Spleen (tissue), 11 donors: ENCODE results near the gene TTC24. TPM values are rescaled to one million over a fixed set of nuclear protein-coding genes. Genes with fewer than 3 reads are reported as not detected.

Source experiments
- DNase-seq: peaks from one replicate; pipeline ENCODE4 v3.0.0-alpha.2; 2020
- H3K27ac ChIP-seq, 8 donors: fragments of 200-600 bp; sonication (generic) in 7 of 8; 1 replicate in 4 of 8; 2 replicates in 4 of 8; pipeline versions ENCODE4 v1.5.0 to v1.8.0; 2016 to 2021; ENCODE audit warnings: inconsistent platforms in 4 of 8, mild to moderate bottlenecking in 4 of 8, moderate library complexity in 1 of 8
- H3K27me3 ChIP-seq, 7 donors: fragments of 200-600 bp; sonication (generic) in 6 of 7; replicated peaks in 1 of 7; 1 replicate in 4 of 7; 2 replicates in 3 of 7; pipeline versions ENCODE4 v1.5.0 to v1.8.0; 2016 to 2021; ENCODE audit warnings: inconsistent platforms in 3 of 7, mild to moderate bottlenecking in 1 of 7
- H3K36me3 ChIP-seq, 6 donors: fragments of 200-600 bp; sonication (generic) in 5 of 6; 1 replicate in 4 of 6; 2 replicates in 2 of 6; pipeline versions ENCODE4 v1.5.0 to v1.8.0; 2016 to 2021; ENCODE audit warnings: inconsistent platforms in 2 of 6
- H3K4me1 ChIP-seq, 6 donors: fragments of 200-600 bp; sonication (generic) in 5 of 6; 1 replicate in 3 of 6; 2 replicates in 3 of 6; pipeline versions ENCODE4 v1.5.0 to v1.8.0; 2016 to 2021; ENCODE audit warnings: inconsistent platforms in 3 of 6
- H3K4me3 ChIP-seq, 8 donors: fragments of 200-600 bp; sonication (generic) in 7 of 8; 1 replicate in 4 of 8; 2 replicates in 4 of 8; pipeline versions ENCODE4 v1.5.0 to v1.8.0; 2016 to 2021; ENCODE audit warnings: inconsistent platforms in 4 of 8, mild to moderate bottlenecking in 4 of 8, moderate library complexity in 2 of 8
- H3K9me3 ChIP-seq, 8 donors: fragments of 200-600 bp; sonication (generic) in 7 of 8; 1 replicate in 4 of 8; 2 replicates in 4 of 8; pipeline versions ENCODE4 v1.5.0 to v1.8.0; 2016 to 2021; ENCODE audit warnings: inconsistent platforms in 4 of 8
- CTCF ChIP-seq, 11 experiments: fragments of 200-600 bp in 7 of 11; fragments of 450-650 bp in 4 of 11; sonication (generic) in 4 of 11; IDR thresholded peaks in 8 of 11; conservative IDR thresholded peaks in 3 of 11; 1 replicate in 7 of 11; 2 replicates in 4 of 11; pipeline versions ENCODE4 v1.4.0 to v1.8.0; 2016 to 2021; ENCODE audit warnings: antibody characterized with exemption in 11 of 11, inconsistent platforms in 4 of 11, mild to moderate bottlenecking in 1 of 11
- POLR2A ChIP-seq, 3 donors: fragments of 450-650 bp; IDR thresholded peaks; one replicate each; pipeline ENCODE4 v1.5.1; 2017; ENCODE audit warnings: antibody characterized with exemption in 3 of 3, mild to moderate bottlenecking in 1 of 3
- POLR2AphosphoS5 ChIP-seq, 3 donors: sonication (generic); formaldehyde crosslinking; IDR thresholded peaks; one replicate each; pipeline ENCODE4 v1.5.1; 2017; ENCODE audit warnings: antibody characterized with exemption in 3 of 3
- WGBS, 5 donors: extraction: QIAGEN DNeasy Blood & Tissue Kit in 3 of 5; methylation state at CpG; one replicate each; pipeline versions ENCODE4 v1.1.5 to v1.1.7; 2013 to 2018; 5-methylcytosine and 5-hydroxymethylcytosine counted together
- intact Hi-C: fragments of 100-400 bp; cut with DNase I; formaldehyde crosslinking; loops from one replicate; pipeline ENCODE4 v1.15.0; 2023; ENCODE audit warnings: low total_unique reads
- polyA plus RNA-seq, 3 donors: library from polyadenylated mRNA; stranded (reverse); fragments of 200-250 nt; gene quantifications; one replicate each; pipeline ENCODE4 v1.2.1, GENCODE V29; 2013
- total RNA-seq, 7 donors: library from RNA; depleted of rRNA in 3 of 7; stranded (reverse); fragments of >200 nt in 3 of 7; fragmentation: NEBNext Ultra II Directional in 4 of 7; extraction: Animal tissue kit (Norgen Biotek cat#: 25700) in 4 of 7; gene quantifications; one replicate each; pipeline versions ENCODE4 v1.1.0 to v1.2.1, GENCODE V29; 2016 to 2021
- donor health status: healthy with polysubstance abuse.
- donor health status: DM: no; HTN: no; CAD: no; lungs with moderate emphysema.
- donor health status: DM: no; HTN: no; CAD: no.
- donor health status: Bipolar disorder and iron deficiency.
- donor health status: healthy.
- donor health status: DM: no; HTN: no; CAD: no.
- donor health status: DM: yes; HTN: yes; CAD: no.

TTC24 gene
- total and polyA plus RNA-seq, 10 donors = 2.3 to 6.4 (median 4.0) TPM

DNA sequence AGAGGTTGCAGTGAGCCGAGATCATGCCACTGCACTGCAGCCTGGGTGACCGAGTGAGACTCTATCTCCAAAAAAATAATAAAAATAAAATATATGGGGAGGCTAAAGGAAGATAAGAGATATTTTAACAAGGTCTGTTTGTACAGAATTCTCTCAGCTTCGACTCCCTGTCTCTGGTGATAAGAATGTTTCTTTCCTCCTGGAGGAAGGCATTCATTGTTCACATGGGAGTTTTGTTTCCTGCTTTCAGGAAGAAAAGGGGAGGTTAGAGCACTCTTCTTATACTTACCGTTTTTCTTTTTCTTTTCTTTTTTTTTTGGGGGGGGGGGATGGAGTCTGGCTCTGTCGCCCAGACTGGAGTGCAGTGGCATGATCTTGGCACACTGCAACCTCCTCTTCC is 10.0 kb downstream of the TTC24 start:
- Histone ChIP-seq H3K27ac (no peak overlapping the region), H3K4me1 (peaks cover 6 to 29% (median 15%) of the 10 kb centered on the region in 6 donors), H3K27me3 (no peaks in the 10 kb centered on the region), H3K9me3 (no peaks in the 10 kb centered on the region), H3K36me3 (peaks cover 0 to 19% (median 9%) of the 10 kb centered on the region in 6 donors), H3K4me3 (no peak overlapping the region)
- 42 to 65% (median 49%) methylated on average over 5 of the region's 5 CpGs for WGBS, 5 donors
- TF ChIP-seq CTCF (IDR thresholded peaks at IDR 0.05 in 8 of 11, conservative IDR thresholded peaks at IDR 0.05 in 3 of 11) (no peak), POLR2A (IDR thresholded peaks at IDR 0.05) (no peak), POLR2AphosphoS5 (IDR thresholded peaks at IDR 0.05) (no peak)
- intact Hi-C loops = no loop called here
- DNase-seq = no peak

DNA sequence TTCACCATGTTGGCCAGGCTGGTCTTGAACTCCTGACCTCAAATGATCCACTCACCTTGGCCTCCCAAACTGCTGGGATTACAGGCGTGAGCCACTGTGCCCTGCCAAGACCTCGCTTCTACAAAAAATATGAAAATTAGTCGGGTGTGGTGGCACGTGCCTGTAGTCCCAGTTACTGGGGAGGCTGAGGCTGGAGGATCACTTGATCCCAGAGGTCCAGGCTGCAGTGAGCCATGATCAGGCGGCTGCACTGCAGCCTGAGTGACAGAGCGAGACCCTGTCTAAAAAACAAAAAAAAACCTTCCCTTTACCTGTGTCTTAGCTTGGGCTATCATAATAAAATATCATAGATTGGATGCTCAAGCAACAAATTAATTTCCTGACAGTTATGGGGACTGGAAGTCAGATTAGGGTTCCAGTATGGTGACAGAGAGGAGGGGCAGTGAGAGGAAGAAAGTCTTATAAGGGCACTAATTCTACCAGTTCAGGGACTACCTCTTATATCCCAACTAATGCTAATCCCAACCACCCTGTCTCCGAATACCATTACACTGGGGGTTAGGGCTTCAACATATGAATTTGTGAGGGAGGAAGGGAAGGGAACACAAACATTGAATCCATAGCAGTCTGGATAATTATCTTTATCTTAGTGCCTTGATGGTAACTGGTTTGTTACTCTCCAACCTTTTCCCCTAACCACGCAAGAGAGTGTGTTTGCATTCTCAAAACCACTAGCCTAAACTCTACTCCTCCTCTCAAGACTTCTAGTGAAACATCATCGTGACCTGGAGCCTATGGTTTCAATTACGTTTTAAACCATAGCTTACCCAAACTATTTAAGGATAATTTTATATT is 11.0 kb downstream of the TTC24 start:
- Histone ChIP-seq H3K27ac (peak overlapping the region; percentile 75 to 91 (median 84)), H3K4me1 (peaks cover 6 to 29% (median 15%) of the 10 kb centered on the region in 6 donors), H3K36me3 (peaks cover 0 to 29% (median 19%) of the 10 kb centered on the region in 6 donors), H3K4me3 (peak overlapping the region in 2 of 8 donors; percentile 64 to 92), H3K9me3 (no peaks in the 10 kb centered on the region), H3K27me3 (no peaks in the 10 kb centered on the region)
- DNase-seq = no peak
- WGBS, 5 donors = 81 to 89% (median 84%) methylated on average over 10 of the region's 10 CpGs
- intact Hi-C loops = no loop called here
- TF ChIP-seq POLR2AphosphoS5 (IDR thresholded peaks at IDR 0.05) (no peak), POLR2A (IDR thresholded peaks at IDR 0.05) (no peak), CTCF (IDR thresholded peaks at IDR 0.05 in 8 of 11, conservative IDR thresholded peaks at IDR 0.05 in 3 of 11) (no peak)

DNA sequence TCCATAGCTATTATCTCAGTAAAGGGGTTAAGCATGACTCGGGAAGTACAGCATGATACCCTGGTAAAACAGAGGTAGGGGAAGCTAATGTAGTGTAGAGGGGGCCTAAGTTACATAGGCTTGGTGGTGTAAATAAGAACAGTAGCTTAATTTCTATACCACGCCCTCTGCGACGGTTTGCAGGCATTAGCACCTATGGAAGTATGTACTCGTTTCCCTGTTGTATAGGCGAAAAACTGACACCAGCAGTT is 11.6 kb downstream of the TTC24 start:
- peak overlapping the region; percentile 75 to 91 (median 84) for H3K27ac ChIP-seq
- no peak for DNase-seq
- H3K4me3 ChIP-seq = peak overlapping the region; percentile 57 to 92 (median 74)
- H3K9me3 ChIP-seq = no peaks in the 10 kb centered on the region
- no peaks in the 10 kb centered on the region for H3K27me3 ChIP-seq
- peaks cover 0 to 35% (median 25%) of the 10 kb centered on the region in 6 donors for H3K36me3 ChIP-seq
- 21 to 28% (median 23%) methylated on average over 6 of the region's 6 CpGs for WGBS, 5 donors
- intact Hi-C loops = no loop called here
- peaks cover 6 to 29% (median 15%) of the 10 kb centered on the region in 6 donors for H3K4me1 ChIP-seq
- no peak for TF ChIP-seq CTCF (IDR thresholded peaks at IDR 0.05 in 8 of 11, conservative IDR thresholded peaks at IDR 0.05 in 3 of 11)
- no peak for TF ChIP-seq POLR2A (IDR thresholded peaks at IDR 0.05)
- TF ChIP-seq POLR2AphosphoS5 (IDR thresholded peaks at IDR 0.05) = no peak

DNA sequence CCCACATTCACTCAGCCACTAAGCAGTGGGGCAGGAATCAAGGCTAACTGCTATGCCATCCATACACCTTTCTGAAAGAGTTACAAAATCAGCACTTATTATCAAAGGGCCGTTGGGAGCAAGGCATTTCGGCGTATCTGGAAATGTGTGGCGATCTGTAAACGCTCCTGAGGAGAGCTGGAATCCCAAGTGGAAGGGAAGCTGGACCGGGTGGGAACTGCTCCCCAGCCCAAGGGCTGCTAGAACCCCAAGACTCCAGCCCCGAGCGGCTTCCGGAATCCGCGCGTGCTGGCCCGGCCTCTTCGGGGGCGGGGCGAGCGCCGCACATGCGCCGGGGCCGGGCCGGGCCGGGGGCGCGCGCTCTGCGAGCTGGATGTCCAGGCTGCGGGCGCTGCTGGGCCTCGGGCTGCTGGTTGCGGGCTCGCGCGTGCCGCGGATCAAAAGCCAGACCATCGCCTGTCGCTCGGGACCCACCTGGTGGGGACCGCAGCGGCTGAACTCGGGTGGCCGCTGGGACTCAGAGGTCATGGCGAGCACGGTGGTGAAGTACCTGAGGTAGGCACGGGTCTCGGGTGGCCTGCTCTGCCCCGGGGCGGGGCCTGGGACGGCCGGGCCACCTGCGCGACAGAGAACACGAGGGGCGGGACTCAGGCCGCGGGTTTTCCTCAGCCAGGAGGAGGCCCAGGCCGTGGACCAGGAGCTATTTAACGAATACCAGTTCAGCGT is 12.1 kb downstream of the TTC24 start, which contains the start of gene NAXE:
NAXE (plus strand) TSS at position 345 of the 726 bp plus-strand sequence; CDS start at position 374, 29 bp downstream.
- intact Hi-C loops = no loop called here
- Histone ChIP-seq H3K27ac (peak within 1 kb of the TSS; percentile 75 to 91 (median 84)), H3K4me3 (peak within 1 kb of the TSS; percentile 57 to 92 (median 74)), H3K36me3 (peaks cover 0 to 40% (median 29%) of the 10 kb centered on the region in 6 donors), H3K9me3 (no peaks in the 10 kb centered on the region), H3K4me1 (peaks cover 6 to 29% (median 15%) of the 10 kb centered on the region in 6 donors), H3K27me3 (no peaks in the 10 kb centered on the region)
- no peak for TF ChIP-seq CTCF (IDR thresholded peaks at IDR 0.05 in 8 of 11, conservative IDR thresholded peaks at IDR 0.05 in 3 of 11)
- peak in 1 of 3 donors; percentile 11 for TF ChIP-seq POLR2A (IDR thresholded peaks at IDR 0.05)
- peak; percentile 79 to 84 (median 81) for TF ChIP-seq POLR2AphosphoS5 (IDR thresholded peaks at IDR 0.05)
- WGBS, 5 donors = 0 to 1% (median 1%) methylated on average over 7 to 60 of the region's 60 CpGs
- peak; percentile 94 for DNase-seq
